GM23338 (cell line): ENCODE results near the gene CDX1. TPM values are rescaled to one million over a fixed set of nuclear protein-coding genes. Genes with fewer than 3 reads are reported as not detected.

ENCODE experiments used
- ATAC-seq: fragments of 200-7000 bp; cut with Tn5 transposase; 3 replicates; pipeline ENCODE4 v1.9.1; 2020
- DNase-seq: peaks from one replicate; pipeline ENCODE4 v3.0.0-alpha.2; 2015; ENCODE audit warnings: low spot score
- H2AFZ ChIP-seq: fragments of 200-600 bp; sonication (generic); 2 replicates; pipeline ENCODE4 v1.8.0; 2016; ENCODE audit warnings: antibody characterized with exemption, mild to moderate bottlenecking, moderate library complexity
- H3F3A ChIP-seq: fragments of 200-600 bp; sonication (generic); replicated peaks from 2 replicates; pipeline ENCODE4 v1.8.0; 2017; ENCODE audit warnings: antibody characterized with exemption, mixed run types, low read depth
- H3K27ac ChIP-seq: fragments of 200-600 bp; sonication (generic); 2 replicates; pipeline ENCODE4 v1.6.1; 2016; ENCODE audit warnings: low read depth
- H3K27me3 ChIP-seq: fragments of 200-600 bp; sonication (generic); 2 replicates; pipeline ENCODE4 v1.8.0; 2016; ENCODE audit warnings: mild to moderate bottlenecking, mixed run types, moderate library complexity; ENCODE audit not compliant: insufficient read depth
- H3K36me3 ChIP-seq: fragments of 200-600 bp; sonication (generic); 2 replicates; pipeline ENCODE4 v1.8.0; 2016; ENCODE audit warnings: mild to moderate bottlenecking; ENCODE audit not compliant: insufficient read depth
- H3K4me1 ChIP-seq: fragments of 200-600 bp; sonication (generic); 2 replicates; pipeline ENCODE4 v1.8.0; 2016; ENCODE audit warnings: mild to moderate bottlenecking, moderate library complexity; ENCODE audit not compliant: insufficient read depth
- H3K4me2 ChIP-seq: fragments of 200-600 bp; sonication (generic); 2 replicates; pipeline ENCODE4 v1.7.1; 2017; ENCODE audit warnings: mixed run types
- H3K4me3 ChIP-seq: fragments of 200-600 bp; sonication (generic); 2 replicates; pipeline ENCODE4 v1.6.1; 2016; ENCODE audit warnings: mixed run types
- H3K79me2 ChIP-seq: fragments of 200-600 bp; sonication (generic); replicated peaks from 2 replicates; pipeline ENCODE4 v1.8.0; 2017; ENCODE audit warnings: mild to moderate bottlenecking; ENCODE audit not compliant: insufficient read depth
- H3K9me2 ChIP-seq: fragments of 200-600 bp; sonication (generic); 2 replicates; pipeline ENCODE4 v1.8.0; 2017; ENCODE audit not compliant: insufficient read depth
- H4K20me1 ChIP-seq: fragments of 200-600 bp; sonication (generic); replicated peaks from 2 replicates; pipeline ENCODE4 v1.8.0; 2017; ENCODE audit warnings: mild to moderate bottlenecking; ENCODE audit not compliant: insufficient read depth
- H3K27ac Mint-ChIP-seq: 2 replicates; pipeline ENCODE4 v1.8.0; 2020; ENCODE audit warnings: inconsistent platforms, mild to moderate bottlenecking, moderate library complexity, mixed read lengths
- H3K27me3 Mint-ChIP-seq: 3 replicates; pipeline ENCODE4 v1.8.0; 2022; ENCODE audit warnings: low read depth, mild to moderate bottlenecking, moderate library complexity, mixed read lengths, inconsistent platforms; ENCODE audit not compliant: insufficient read depth, poor library complexity
- H3K36me3 Mint-ChIP-seq: 3 replicates; pipeline ENCODE4 v1.8.0; 2021; ENCODE audit warnings: low read depth, mild to moderate bottlenecking, inconsistent platforms, moderate library complexity, mixed read lengths
- H3K4me1 Mint-ChIP-seq: 3 replicates; pipeline ENCODE4 v1.8.0; 2020; ENCODE audit warnings: mild to moderate bottlenecking, inconsistent platforms, mixed read lengths
- H3K4me3 Mint-ChIP-seq: 3 replicates; pipeline ENCODE4 v1.8.0; 2021; ENCODE audit warnings: moderate library complexity, mild to moderate bottlenecking, inconsistent platforms, mixed read lengths
- H3K9me3 Mint-ChIP-seq: 3 replicates; pipeline ENCODE4 v1.8.0; 2020; ENCODE audit warnings: moderate library complexity, mild to moderate bottlenecking, inconsistent platforms, mixed read lengths
- CREB1 ChIP-seq: fragments of 250-450 bp; sonication (Bioruptor Pico); IDR thresholded peaks from 2 replicates; pipeline ENCODE4 v1.5.0; 2020; ENCODE audit warnings: low read depth, mild to moderate bottlenecking, moderate library complexity
- EZH2 ChIP-seq: fragments of 200-600 bp; sonication (generic); IDR thresholded peaks from one replicate; pipeline ENCODE4 v1.8.0; 2017; ENCODE audit warnings: antibody characterized with exemption, mild to moderate bottlenecking, low read depth; ENCODE audit not compliant: unreplicated experiment
- JUNB ChIP-seq: IDR thresholded peaks from one replicate; pipeline ENCODE4 v1.6.1; 2016; ENCODE audit warnings: antibody characterized with exemption; ENCODE audit not compliant: unreplicated experiment
- NANOG ChIP-seq: IDR thresholded peaks from 2 replicates; pipeline ENCODE4 v1.6.1; 2016; ENCODE audit warnings: antibody characterized with exemption, borderline replicate concordance
- STAT1 ChIP-seq: IDR thresholded peaks from one replicate; pipeline ENCODE4 v1.6.1; 2016; ENCODE audit warnings: antibody characterized with exemption; ENCODE audit not compliant: unreplicated experiment
- ZNF331 ChIP-seq: fragments of 250-450 bp; sonication (Bioruptor Pico); IDR thresholded peaks from 2 replicates; pipeline ENCODE4 v1.5.0; 2020; ENCODE audit warnings: low read depth, mild to moderate bottlenecking, moderate library complexity
- ZNF462 ChIP-seq: fragments of 250-450 bp; sonication (Bioruptor Pico); IDR thresholded peaks from 2 replicates; pipeline ENCODE4 v1.5.0; 2020; ENCODE audit warnings: mild to moderate bottlenecking, moderate library complexity
- polyA plus RNA-seq: library from polyadenylated mRNA; unstranded; fragments of >200 nt; fragmentation: Nextera tagmentation; extraction: Ambion mirVana; gene quantifications from 2 replicates; pipeline ENCODE4 v1.2.1, GENCODE V29; 2016
- total RNA-seq: library from RNA; depleted of rRNA; stranded (reverse); fragments of >200 nt; shearing (Covaris generic); gene quantifications from 2 replicates; pipeline ENCODE4 v1.2.3, GENCODE V29; 2014
- TF ChIP-seq, protein P1 (sequence below): IDR thresholded peaks from one replicate; pipeline ENCODE4 v1.6.1; 2018; ENCODE audit warnings: antibody characterized with exemption; ENCODE audit not compliant: unreplicated experiment
- TF ChIP-seq, protein P2 (sequence below): IDR thresholded peaks from 2 replicates; pipeline ENCODE4 v1.6.1; 2016; ENCODE audit warnings: antibody characterized with exemption

The CDX1 gene
- total and polyA plus RNA-seq, 2 experiments from 2014 or later = not detected

GRCh38 chr5:150161242-150162141 lies 5.1 kb upstream of the CDX1 start (continued):
- TF ChIP-seq ZNF462 (CRISPR knock-in tag) = no peak
- TF ChIP-seq JUNB = no peak
- TF ChIP-seq, protein P1, sequence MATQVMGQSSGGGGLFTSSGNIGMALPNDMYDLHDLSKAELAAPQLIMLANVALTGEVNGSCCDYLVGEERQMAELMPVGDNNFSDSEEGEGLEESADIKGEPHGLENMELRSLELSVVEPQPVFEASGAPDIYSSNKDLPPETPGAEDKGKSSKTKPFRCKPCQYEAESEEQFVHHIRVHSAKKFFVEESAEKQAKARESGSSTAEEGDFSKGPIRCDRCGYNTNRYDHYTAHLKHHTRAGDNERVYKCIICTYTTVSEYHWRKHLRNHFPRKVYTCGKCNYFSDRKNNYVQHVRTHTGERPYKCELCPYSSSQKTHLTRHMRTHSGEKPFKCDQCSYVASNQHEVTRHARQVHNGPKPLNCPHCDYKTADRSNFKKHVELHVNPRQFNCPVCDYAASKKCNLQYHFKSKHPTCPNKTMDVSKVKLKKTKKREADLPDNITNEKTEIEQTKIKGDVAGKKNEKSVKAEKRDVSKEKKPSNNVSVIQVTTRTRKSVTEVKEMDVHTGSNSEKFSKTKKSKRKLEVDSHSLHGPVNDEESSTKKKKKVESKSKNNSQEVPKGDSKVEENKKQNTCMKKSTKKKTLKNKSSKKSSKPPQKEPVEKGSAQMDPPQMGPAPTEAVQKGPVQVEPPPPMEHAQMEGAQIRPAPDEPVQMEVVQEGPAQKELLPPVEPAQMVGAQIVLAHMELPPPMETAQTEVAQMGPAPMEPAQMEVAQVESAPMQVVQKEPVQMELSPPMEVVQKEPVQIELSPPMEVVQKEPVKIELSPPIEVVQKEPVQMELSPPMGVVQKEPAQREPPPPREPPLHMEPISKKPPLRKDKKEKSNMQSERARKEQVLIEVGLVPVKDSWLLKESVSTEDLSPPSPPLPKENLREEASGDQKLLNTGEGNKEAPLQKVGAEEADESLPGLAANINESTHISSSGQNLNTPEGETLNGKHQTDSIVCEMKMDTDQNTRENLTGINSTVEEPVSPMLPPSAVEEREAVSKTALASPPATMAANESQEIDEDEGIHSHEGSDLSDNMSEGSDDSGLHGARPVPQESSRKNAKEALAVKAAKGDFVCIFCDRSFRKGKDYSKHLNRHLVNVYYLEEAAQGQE = no peak

- no peak overlapping the region for H2AFZ ChIP-seq
- no peak overlapping the region for H3K27ac Mint-ChIP-seq
- H3K36me3 ChIP-seq = no peaks in the 10 kb centered on the region
- no peaks in the 10 kb centered on the region for H3K36me3 Mint-ChIP-seq
- no peak for ATAC-seq
- H3K4me1 Mint-ChIP-seq = peaks cover 25% of the 10 kb centered on the region
- H3K79me2 ChIP-seq = no peaks in the 10 kb centered on the region
- H3K27ac ChIP-seq = no peak overlapping the region
- H3K27me3 Mint-ChIP-seq = peaks cover 39% of the 10 kb centered on the region
- H3K9me2 ChIP-seq = no peaks in the 10 kb centered on the region
- H4K20me1 ChIP-seq = peaks cover 5% of the 10 kb centered on the region; the same call in 1 of the 2 replicates
- H3K4me1 ChIP-seq = no peaks in the 10 kb centered on the region; the same call in 1 of the 2 replicates
- no peak overlapping the region for H3K4me3 ChIP-seq
- DNase-seq = no peak
- no peak overlapping the region for H3K4me2 ChIP-seq
- H3K9me3 Mint-ChIP-seq = no peaks in the 10 kb centered on the region
- H3K4me3 Mint-ChIP-seq = no peak overlapping the region
- H3K27me3 ChIP-seq = peaks cover 36% of the 10 kb centered on the region
- H3F3A ChIP-seq = 0 out of 2 replicates have a peak, but pooled peaks cover 4% of the 10 kb centered on the region
- TF ChIP-seq STAT1 (no peak), NANOG (no peak), JUNB (no peak), CREB1 (no peak), ZNF331 (CRISPR knock-in tag) (no peak), EZH2 (no peak)
- TF ChIP-seq, protein P1 = no peak
- TF ChIP-seq, protein P2, sequence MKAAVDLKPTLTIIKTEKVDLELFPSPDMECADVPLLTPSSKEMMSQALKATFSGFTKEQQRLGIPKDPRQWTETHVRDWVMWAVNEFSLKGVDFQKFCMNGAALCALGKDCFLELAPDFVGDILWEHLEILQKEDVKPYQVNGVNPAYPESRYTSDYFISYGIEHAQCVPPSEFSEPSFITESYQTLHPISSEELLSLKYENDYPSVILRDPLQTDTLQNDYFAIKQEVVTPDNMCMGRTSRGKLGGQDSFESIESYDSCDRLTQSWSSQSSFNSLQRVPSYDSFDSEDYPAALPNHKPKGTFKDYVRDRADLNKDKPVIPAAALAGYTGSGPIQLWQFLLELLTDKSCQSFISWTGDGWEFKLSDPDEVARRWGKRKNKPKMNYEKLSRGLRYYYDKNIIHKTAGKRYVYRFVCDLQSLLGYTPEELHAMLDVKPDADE = no peak
These were observed 4.5 kb upstream of the CDX1 start for GRCh38 chr5:150162142-150162513.
